ENCODE results near the gene PTK6. TPM values are rescaled to one million over a fixed set of nuclear protein-coding genes. Genes with fewer than 3 reads are reported as not detected.

PTK6 gene
- polyA plus RNA-seq, 3 donors: 0.22 to 0.61 (median 0.49) TPM

GRCh38 chr20:63532449-63532971, 4.7 kb downstream of the PTK6 start:
- DNase-seq (ENCODE audit: low read depth in 3 of 3, low spot score in 2 of 3): no peak

- no peak for DNase-seq (ENCODE audit: low read depth in 3 of 3, low spot score in 2 of 3)
These were observed 5.3 kb downstream of the PTK6 start for GRCh38 chr20:63531686-63532448.

DNA sequence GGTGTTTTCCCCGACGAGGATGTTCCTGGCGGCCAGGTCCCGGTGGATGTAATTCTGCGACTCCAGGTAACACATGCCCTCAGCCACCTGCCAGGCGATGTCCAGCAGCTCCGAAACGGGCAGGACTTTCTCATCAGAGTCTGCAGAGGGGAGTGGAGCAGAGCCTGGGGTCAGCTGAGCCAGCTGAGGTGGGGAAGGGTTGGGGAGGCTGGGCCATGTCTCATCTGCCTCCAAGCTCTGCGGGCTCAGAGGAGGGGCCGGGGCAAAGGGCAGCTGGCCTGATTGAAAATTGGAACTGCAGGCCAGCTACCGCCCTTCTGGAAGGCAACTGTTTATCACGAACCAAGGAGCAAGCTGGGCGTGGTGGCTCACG, 6.4 kb downstream of the PTK6 start:
- no peak for DNase-seq (ENCODE audit: low read depth in 3 of 3, low spot score in 2 of 3)

DNA sequence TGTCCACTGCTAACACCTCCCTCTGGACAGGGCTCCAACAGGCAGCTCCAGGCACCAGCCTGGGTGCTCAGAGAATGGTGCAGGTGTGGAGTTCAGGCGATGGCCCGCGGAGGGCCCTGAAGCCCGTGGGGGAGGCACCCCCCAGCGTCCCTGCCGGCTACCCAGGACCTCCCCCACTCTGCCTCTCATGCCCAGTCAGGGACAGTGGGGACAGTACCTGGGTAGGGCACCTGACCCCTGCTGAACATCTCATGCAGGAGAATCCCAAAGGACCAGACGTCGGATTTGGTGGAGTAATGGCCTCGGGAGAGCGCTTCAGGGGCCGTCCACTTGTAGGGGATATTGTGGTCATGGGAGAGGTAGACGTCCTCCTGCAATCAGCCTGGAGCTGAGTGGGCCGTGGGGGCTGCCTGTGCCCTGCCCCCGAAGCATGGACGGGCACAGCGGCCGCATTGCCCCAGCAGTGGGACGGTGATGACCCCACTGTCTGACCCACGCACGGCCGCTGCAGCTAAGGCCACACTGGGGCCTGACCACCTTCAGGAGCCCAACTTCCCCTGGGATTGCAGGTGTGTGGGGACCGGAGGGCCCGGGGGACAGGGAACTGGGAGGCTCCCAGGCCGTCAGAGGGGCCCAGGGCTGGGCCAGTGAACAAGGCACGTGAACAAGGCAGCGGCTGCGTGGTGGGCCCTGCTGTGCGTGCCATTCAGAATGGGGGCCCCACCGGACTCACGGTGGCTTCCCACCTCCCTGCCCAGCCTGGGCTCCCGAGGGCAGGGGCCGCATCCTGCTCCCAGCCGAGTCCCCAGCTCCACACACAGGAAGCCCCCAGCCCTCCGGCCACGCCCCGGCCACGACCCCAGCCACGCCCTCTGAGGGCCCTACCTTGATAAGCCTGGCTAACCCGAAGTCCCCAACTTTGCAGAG, 7.1 kb downstream of the PTK6 start:
- DNase-seq (ENCODE audit: low read depth in 3 of 3, low spot score in 2 of 3): no peak

DNA sequence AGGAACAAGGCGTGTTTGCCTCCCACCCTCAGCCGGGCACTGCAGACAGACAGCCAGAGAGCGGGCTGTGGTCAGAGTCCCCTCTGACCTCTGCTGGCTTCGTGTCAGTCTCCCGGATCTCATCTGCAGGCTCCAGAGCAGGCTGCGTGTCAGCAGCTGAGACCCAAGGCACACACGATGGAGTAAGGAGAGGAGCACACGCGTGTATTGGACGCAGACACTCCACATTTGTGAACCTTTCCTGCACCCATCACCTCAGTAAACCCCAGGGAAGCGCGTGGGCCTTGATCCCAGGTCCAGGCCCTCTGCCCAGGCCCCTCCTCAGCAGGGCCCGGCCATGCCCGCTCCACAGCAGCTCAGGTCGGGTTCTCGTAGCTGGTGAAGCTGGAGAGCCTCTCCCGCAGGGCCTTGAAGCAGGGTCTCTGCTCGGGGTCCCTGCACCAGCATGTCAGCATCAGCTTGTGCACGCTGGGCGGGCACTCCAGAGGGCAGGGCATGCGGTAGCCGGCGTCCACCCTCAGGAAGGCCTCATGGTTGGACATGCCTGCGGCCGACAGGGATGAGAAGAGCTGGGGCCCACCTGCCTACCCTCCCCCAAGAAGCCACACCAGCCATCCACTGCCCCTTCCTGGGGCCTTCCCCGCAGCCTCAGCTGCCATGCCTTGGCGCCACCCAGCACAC, 7.9 kb downstream of the PTK6 start:
- no peak for DNase-seq (ENCODE audit: low read depth in 3 of 3, low spot score in 2 of 3)

DNA sequence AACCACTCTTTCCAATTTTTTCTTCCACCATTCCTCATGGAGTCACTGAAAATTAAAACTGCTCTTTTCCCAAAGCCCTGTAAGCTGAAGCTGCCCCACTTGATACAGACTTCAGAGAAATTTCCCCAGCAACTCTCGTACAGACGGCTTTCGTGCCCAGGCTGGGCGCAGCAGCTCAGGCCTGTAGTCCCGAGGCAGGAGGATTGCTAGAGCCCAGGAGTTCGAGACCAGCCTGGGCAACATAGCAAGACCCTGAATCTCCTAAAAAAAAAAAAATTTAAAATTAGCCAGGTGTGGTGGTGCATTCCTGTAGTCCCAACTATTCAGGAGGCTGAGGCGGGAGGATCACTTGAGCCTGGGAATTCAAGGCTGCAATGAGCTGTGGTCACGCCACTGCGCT, 10.0 kb downstream of the PTK6 start:
- no peak for DNase-seq (ENCODE audit: low read depth in 3 of 3, low spot score in 2 of 3)

GRCh38 chr20:63525971-63526370, 11.2 kb downstream of the PTK6 start:
- no peak for DNase-seq (ENCODE audit: low read depth in 3 of 3, low spot score in 2 of 3)

DNA sequence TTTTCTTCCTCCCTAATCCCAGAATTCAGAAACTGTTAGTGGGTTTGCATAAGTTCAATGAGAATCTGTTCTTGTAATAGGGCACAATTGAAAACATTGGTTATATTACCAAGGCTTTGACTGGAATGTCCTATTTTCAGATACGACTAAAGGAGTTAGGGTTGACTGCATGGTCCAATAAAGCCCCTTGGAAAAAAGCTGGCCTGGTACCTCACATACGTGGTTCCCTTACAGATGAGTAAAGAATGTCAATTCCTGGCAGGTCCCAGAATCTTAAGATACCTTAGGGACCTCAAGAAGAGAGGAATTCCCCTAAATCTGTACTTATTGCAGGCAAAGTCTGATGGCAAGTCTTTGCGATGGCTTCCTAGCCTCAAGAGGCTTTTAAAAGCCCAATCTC, 12.0 kb downstream of the PTK6 start:
- no peak for DNase-seq (ENCODE audit: low read depth in 3 of 3, low spot score in 2 of 3)

- DNase-seq (ENCODE audit: low read depth in 3 of 3, low spot score in 2 of 3): no peak
These were observed 14.1 kb downstream of the PTK6 start for GRCh38 chr20:63522981-63523611.

- no peak for DNase-seq (ENCODE audit: low read depth in 3 of 3, low spot score in 2 of 3)
These were observed 14.9 kb downstream of the PTK6 start for GRCh38 chr20:63522091-63522868.

DNA sequence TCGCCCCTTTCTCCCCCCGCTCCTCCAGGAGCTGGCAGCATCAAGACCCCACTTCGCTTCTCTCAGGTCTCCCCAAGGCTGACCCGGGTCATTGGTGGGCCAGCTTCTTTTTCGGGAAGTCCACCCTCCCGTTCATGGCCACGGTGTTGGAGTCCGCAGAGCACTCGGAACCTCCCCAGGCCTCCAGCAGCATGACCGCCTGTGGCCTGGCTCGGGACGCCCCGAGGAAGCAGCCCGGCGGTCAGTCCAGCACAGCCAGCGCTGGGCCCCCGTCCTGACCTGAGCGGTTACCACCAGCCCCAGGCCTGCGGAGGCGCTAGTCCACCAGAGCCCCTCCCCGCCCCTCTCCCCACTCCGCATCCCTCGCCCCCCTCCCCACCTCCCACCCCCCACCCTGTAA, 15.6 kb downstream of the PTK6 start:
- DNase-seq (ENCODE audit: low read depth in 3 of 3, low spot score in 2 of 3): no peak

DNA sequence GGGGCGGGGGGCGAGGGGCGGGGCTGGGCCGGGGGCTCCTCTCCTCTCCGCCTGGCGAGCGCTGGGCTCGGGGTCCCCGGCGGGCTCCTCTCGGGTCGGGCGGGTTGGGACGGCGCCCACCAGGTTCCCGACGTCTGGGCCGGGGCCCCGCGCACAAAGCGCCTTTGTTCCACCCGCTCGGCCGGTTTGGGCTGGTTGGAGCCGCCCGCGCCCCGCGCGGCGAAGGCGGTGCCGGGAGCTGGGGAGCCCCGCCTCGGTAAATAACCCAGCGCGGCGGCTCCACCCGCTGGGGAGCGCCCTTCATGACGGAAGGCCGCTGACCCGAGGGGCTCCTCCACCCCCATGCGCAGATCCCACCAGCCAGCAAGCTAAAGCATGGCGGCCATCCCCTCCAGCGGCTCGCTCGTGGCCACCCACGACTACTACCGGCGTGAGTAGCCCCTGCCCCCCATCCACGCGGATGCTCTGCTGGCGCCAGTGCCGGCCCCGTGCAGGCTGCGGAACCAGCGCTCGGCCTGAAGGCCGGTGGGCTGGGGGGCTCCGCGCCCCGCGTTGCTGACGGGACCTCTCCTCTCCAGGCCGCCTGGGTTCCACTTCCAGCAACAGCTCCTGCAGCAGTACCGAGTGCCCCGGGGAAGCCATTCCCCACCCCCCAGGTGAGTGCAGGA, 16.1 kb downstream of the PTK6 start:
- DNase-seq (ENCODE audit: low read depth in 3 of 3, low spot score in 2 of 3): no peak

- peak in 2 of 3 donors; percentile 69 to 71 for DNase-seq (ENCODE audit: low read depth in 3 of 3, low spot score in 2 of 3)
These were observed 16.7 kb downstream of the PTK6 start, which contains the start of gene PPDPF for GRCh38 chr20:63520504-63520933. Gene PPDPF, plus strand, starts transcription at chr20:63520765. Its CDS starts 544 bp downstream, at chr20:63521309.

DNA sequence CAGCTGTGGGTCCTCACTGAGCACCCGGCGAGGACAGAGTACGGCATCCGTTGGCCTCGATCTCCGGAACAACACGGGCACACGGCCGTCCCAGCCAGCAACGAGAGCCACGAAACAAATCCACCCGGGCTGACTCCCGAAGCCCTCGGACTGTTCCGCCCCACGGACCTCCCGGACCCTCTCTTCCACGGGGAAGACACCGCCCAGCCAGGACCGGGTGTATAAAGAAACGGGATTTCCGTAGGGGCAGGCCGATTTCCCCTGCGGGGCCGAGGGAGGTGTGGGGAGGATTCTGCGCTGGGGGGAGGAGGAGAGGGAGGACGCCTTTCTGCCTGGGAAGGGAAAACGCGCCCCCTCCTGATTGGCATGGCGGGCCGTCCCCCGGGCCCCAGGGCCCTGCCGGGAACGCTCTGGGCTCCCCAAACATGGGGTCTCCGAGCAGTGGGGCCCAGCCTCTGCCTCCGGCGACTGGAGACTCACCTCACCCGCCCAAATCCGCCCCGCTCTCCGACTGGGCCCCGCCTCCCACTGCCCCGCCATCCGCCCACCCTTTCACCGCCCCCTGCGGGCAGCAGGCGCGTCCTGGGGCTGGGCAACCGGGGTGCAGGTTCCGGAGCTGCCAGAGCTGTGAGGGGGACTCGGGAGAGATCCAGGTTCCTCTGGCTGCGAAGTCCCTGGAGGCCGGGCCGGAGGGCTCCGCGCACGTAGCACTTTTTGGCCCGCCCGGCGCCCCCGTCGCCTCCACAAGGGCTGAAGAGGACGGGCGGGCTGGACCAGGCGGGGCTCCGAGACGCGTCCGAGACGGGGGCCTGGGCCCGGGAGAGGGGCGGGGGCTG, 17.3 kb downstream of the PTK6 start:
- DNase-seq (ENCODE audit: low read depth in 3 of 3, low spot score in 2 of 3): no peak

DNA sequence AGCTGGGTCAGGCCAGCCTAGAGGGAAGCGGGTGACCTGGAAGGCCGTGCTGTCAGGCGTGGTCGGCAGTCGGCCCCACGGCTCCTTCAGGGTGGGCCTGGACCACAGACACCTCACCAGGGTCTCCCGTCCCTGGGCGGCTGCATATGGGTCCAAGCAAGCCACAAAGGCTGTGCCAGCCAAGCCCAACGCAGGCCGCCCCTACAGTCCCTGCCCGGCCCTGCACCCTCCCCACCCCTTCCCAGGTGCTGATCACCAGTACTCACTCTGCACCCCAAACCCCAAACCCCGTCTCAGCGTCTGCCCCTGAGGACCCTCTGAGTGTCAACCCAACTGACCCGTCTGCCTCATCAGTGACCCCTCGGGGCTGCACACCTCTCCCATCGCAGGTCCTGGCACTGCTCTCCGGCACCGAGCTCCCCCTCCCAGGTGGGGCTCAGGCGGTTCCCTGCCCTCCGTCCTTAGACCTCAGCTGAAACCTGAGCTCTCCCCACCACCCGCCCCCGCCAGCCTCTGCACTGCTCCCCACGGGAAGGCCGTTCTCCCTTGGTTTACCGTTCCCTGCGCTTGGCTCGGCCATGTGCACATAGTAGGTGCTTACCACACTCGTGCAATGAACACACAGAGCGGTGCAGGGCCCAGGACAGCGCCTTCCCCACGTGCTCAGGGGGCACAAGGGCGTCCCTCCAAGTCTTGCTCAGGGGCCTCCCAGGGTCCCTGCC, 18.1 kb downstream of the PTK6 start:
- no peak for DNase-seq (ENCODE audit: low read depth in 3 of 3, low spot score in 2 of 3)

- no peak for DNase-seq (ENCODE audit: low read depth in 3 of 3, low spot score in 2 of 3)
These were observed 18.8 kb downstream of the PTK6 start for GRCh38 chr20:63518351-63518861.
